Stomach (tissue), 9 donors: ENCODE measurements around the gene IL1R2. TPM values are rescaled to one million over a fixed set of nuclear protein-coding genes. Genes with fewer than 3 reads are reported as not detected.
A peak's percentile ranks its signal among the peaks of the same experiment; 100 is the strongest.

ENCODE experiments used
- DNase-seq, 2 donors: peaks; one replicate each; pipeline versions ENCODE4 v3.0.0 to v3.0.0-alpha.2; 2013 to 2019
- H3K27ac ChIP-seq, 5 donors: fragments of 200-600 bp in 4 of 5; sonication (generic) in 4 of 5; one replicate each; pipeline ENCODE4 v1.5.1; 2013 to 2019; ENCODE audit warnings: mild to moderate bottlenecking in 1 of 5, moderate library complexity in 1 of 5
- H3K27me3 ChIP-seq, 3 donors: fragments of 200-600 bp; sonication (generic); one replicate each; pipeline ENCODE4 v1.5.1; 2017 to 2019; ENCODE audit warnings: mixed run types in 1 of 3
- H3K36me3 ChIP-seq, 4 donors: fragments of 200-600 bp; sonication (generic); 1 replicate in 3 of 4; 2 replicates in 1 of 4; pipeline ENCODE4 v1.5.1; 2016 to 2019
- H3K4me1 ChIP-seq, 4 donors: fragments of 200-600 bp; sonication (generic); one replicate each; pipeline ENCODE4 v1.5.1; 2016 to 2019
- H3K4me3 ChIP-seq, 4 donors: fragments of 200-600 bp; sonication (generic) in 3 of 4; one replicate each; pipeline ENCODE4 v1.5.1; 2016 to 2019; ENCODE audit warnings: mild to moderate bottlenecking in 1 of 4
- H3K9me3 ChIP-seq, 4 donors: fragments of 200-600 bp; sonication (generic); one replicate each; pipeline ENCODE4 v1.5.1; 2016 to 2019
- CTCF ChIP-seq, 7 experiments: fragments of 450-650 bp in 4 of 7; fragments of 200-600 bp in 3 of 7; sonication (generic) in 3 of 7; IDR thresholded peaks; one replicate each; pipeline ENCODE4 v1.5.1; 2016 to 2019; ENCODE audit warnings: antibody characterized with exemption in 7 of 7, control low read depth in 2 of 7, mild to moderate bottlenecking in 1 of 7
- EP300 ChIP-seq: sonication (generic); formaldehyde crosslinking; IDR thresholded peaks from one replicate; pipeline ENCODE4 v1.6.1; 2017; ENCODE audit warnings: antibody characterized with exemption
- POLR2A ChIP-seq, 4 donors: fragments of 450-650 bp; IDR thresholded peaks; one replicate each; pipeline ENCODE4 v1.6.1; 2016; ENCODE audit warnings: antibody characterized with exemption in 4 of 4, control low read depth in 2 of 4, mild to moderate bottlenecking in 1 of 4, moderate library complexity in 1 of 4
- POLR2AphosphoS5 ChIP-seq, 3 donors: sonication (generic); formaldehyde crosslinking; IDR thresholded peaks; one replicate each; pipeline ENCODE4 v1.6.1; 2016; ENCODE audit warnings: antibody characterized with exemption in 3 of 3
- WGBS, 5 donors: extraction: QIAGEN DNeasy Blood & Tissue Kit in 3 of 5; methylation state at CpG; one replicate each; pipeline versions ENCODE4 v1.1.5 to v1.1.7; 2013 to 2018; 5-methylcytosine and 5-hydroxymethylcytosine counted together
- intact Hi-C: fragments of 100-400 bp; cut with DNase I; formaldehyde crosslinking; loops from one replicate; pipeline ENCODE4 v1.15.1; 2023; ENCODE audit warnings: low total_unique reads
- polyA plus RNA-seq, 3 donors: library from polyadenylated mRNA; stranded (reverse); fragments of 200-250 nt; gene quantifications; one replicate each; pipeline ENCODE4 v1.2.3, GENCODE V29; 2013
- total RNA-seq, 5 donors: library from RNA; depleted of rRNA; stranded (reverse); fragments of >200 nt; gene quantifications; one replicate each; pipeline versions ENCODE4 v1.1.0 to v1.2.3, GENCODE V29; 2014 to 2016
- donor health status: healthy with polysubstance abuse.
- donor health status: Bipolar disorder and iron deficiency.
- donor health status: healthy.

The IL1R2 gene
- total and polyA plus RNA-seq, 8 donors, result 2.3 to 111 (median 24.8) TPM

- H3K4me3 ChIP-seq, result no peak overlapping the region
- intact Hi-C loops, result loop anchor here (5.0 to 10.0 kb wide), 2 partner anchors 144 to 217 kb away; no protein-coding TSS in a partner anchor
- no peaks in the 10 kb centered on the region for H3K27me3 ChIP-seq
- no peaks in the 10 kb centered on the region for H3K36me3 ChIP-seq
- peak; percentile 91 to 93 for DNase-seq
- WGBS, 5 donors, result 6 to 17% (median 14%) methylated on average over 16 to 18 of the region's 18 CpGs
- peaks cover 0 to 29% (median 6%) of the 10 kb centered on the region in 4 donors for H3K4me1 ChIP-seq
- TF ChIP-seq POLR2AphosphoS5 (IDR thresholded peaks at IDR 0.05) (peak; percentile 24 to 79 (median 38)), EP300 (no peak), CTCF (IDR thresholded peaks at IDR 0.05) (peak in 5 of 7 experiments; percentile 97 to 98 (median 98))
- no peaks in the 10 kb centered on the region for H3K9me3 ChIP-seq
- H3K27ac ChIP-seq, result peak overlapping the region in 3 of 5 donors; percentile 6 to 67 (median 62)
These were observed 28.9 kb downstream of the IL1R2 start for GRCh38 chr2:102020596-102021170.

GRCh38 chr2:102021779-102022178 is 30.0 kb downstream of the IL1R2 start:
- Histone ChIP-seq H3K27ac (peak overlapping the region in 4 of 5 donors; percentile 6 to 67 (median 54)), H3K4me3 (no peak overlapping the region), H3K4me1 (peaks cover 0 to 30% (median 6%) of the 10 kb centered on the region in 4 donors), H3K36me3 (no peaks in the 10 kb centered on the region), H3K9me3 (no peaks in the 10 kb centered on the region), H3K27me3 (no peaks in the 10 kb centered on the region)
- WGBS, 5 donors, result 54 to 71% (median 67%) methylated on average over 6 of the region's 6 CpGs
- peak in 1 of 2 donors; percentile 77 for DNase-seq
- TF ChIP-seq POLR2A (IDR thresholded peaks at IDR 0.05) (no peak), EP300 (no peak), POLR2AphosphoS5 (IDR thresholded peaks at IDR 0.05) (peak in 1 of 3 donors; percentile 55)
- intact Hi-C loops, result loop anchor here (5.0 to 10.0 kb wide), 2 partner anchors 143 to 216 kb away; no protein-coding TSS in a partner anchor

GRCh38 chr2:102022884-102023539 is 31.3 kb downstream of the IL1R2 start:
- Histone ChIP-seq H3K9me3 (no peaks in the 10 kb centered on the region), H3K4me3 (no peak overlapping the region), H3K27ac (peak overlapping the region in 1 of 5 donors; percentile 26), H3K27me3 (no peaks in the 10 kb centered on the region), H3K36me3 (no peaks in the 10 kb centered on the region), H3K4me1 (peaks cover 4 to 42% (median 10%) of the 10 kb centered on the region in 4 donors)
- no peak for DNase-seq
- intact Hi-C loops, result loop anchor here (5.0 to 10.0 kb wide), 2 partner anchors 142 to 214 kb away; no protein-coding TSS in a partner anchor
- WGBS, 5 donors, result 83 to 92% (median 89%) methylated on average over 4 of the region's 4 CpGs
- no peak for TF ChIP-seq POLR2A (IDR thresholded peaks at IDR 0.05)

- H3K4me3 ChIP-seq, result no peak overlapping the region
- no peaks in the 10 kb centered on the region for H3K36me3 ChIP-seq
- H3K4me1 ChIP-seq, result peaks cover 4 to 42% (median 10%) of the 10 kb centered on the region in 4 donors
- H3K27ac ChIP-seq, result no peak overlapping the region
- H3K9me3 ChIP-seq, result no peaks in the 10 kb centered on the region
- TF ChIP-seq POLR2A (IDR thresholded peaks at IDR 0.05) (no peak), POLR2AphosphoS5 (IDR thresholded peaks at IDR 0.05) (no peak), CTCF (IDR thresholded peaks at IDR 0.05) (no peak), EP300 (no peak)
- 92 to 98% (median 96%) methylated on average over 12 of the region's 12 CpGs for WGBS, 5 donors
- no peaks in the 10 kb centered on the region for H3K27me3 ChIP-seq
- intact Hi-C loops, result loop anchor here (5.0 to 10.0 kb wide), 2 partner anchors 140 to 213 kb away; no protein-coding TSS in a partner anchor
- no peak for DNase-seq
These were observed 32.6 kb downstream of the IL1R2 start for GRCh38 chr2:102024410-102024809.

GRCh38 chr2:102025016-102025501 is 33.3 kb downstream of the IL1R2 start:
- Histone ChIP-seq H3K27ac (peak overlapping the region in 1 of 5 donors; percentile 78), H3K36me3 (no peaks in the 10 kb centered on the region), H3K4me1 (peaks cover 4 to 42% (median 10%) of the 10 kb centered on the region in 4 donors), H3K4me3 (no peak overlapping the region), H3K27me3 (no peaks in the 10 kb centered on the region), H3K9me3 (no peaks in the 10 kb centered on the region)
- no peak for DNase-seq
- intact Hi-C loops, result loop anchor here (10.0 kb wide), 1 partner anchor 140 kb away; no protein-coding TSS in a partner anchor
- TF ChIP-seq POLR2AphosphoS5 (IDR thresholded peaks at IDR 0.05) (no peak), CTCF (IDR thresholded peaks at IDR 0.05) (no peak), POLR2A (IDR thresholded peaks at IDR 0.05) (no peak)
- 21 to 52% (median 29%) methylated on average over 1 of the region's 1 CpG for WGBS, 5 donors
